ENCODE data around the gene HSF5.
A peak's percentile ranks its signal among the peaks of the same experiment; 100 is the strongest.

Gene HSF5, protein sequence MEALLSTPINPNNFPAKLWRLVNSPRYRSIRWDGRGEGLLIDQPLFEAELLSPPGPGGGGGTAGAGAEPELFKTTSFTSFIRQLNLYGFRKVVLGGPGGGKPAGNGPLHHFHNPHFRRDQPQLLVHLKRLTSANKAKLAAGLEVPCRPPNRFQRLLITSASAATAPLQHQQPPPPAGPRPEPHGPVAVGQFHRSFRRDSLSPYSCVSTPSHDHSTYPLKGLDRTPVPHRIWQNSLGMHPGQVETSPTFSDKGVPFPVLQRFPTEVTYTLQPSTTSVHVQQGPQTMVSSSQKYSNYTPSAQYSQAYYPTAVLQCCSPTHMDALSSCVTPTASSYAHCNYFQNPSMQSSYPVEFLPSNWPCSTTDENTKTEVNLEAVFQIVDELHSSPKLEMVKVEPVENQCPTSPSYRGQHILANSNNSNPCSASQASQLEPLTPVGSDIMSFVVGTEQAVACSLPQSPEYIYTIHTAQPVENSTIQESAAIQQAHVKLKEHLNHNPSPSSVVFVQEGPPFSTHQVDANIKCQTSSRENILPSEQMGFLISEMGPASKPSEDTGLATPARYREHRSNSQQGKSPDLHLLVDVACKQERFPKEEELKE

DNA sequence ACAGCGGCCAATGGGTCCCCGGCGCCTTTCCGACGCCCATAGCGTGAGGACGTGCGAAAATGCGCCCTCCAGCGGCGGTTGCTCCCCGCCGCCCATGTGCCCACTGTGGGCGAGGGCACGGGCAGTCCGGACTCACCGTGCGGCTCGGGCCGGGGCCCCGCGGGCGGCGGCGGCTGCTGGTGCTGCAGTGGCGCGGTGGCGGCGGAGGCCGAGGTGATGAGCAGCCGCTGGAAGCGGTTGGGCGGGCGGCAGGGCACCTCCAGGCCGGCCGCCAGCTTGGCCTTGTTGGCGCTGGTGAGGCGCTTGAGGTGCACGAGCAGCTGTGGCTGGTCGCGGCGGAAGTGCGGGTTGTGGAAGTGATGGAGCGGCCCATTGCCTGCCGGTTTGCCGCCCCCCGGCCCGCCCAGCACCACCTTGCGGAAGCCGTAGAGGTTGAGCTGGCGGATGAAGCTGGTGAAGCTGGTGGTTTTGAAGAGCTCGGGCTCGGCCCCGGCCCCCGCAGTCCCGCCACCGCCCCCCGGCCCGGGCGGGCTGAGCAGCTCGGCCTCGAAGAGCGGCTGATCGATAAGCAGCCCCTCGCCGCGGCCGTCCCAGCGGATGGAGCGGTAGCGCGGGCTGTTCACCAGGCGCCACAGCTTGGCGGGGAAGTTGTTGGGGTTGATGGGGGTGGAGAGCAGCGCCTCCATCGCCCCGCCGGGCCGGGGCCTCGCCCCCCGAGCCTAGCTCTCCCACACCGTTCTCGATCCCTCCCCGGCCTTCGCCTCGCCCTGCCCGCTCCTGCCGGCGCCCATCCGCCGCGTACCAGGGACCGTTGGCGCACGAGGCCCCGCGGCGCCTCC, at the start of gene HSF5:
TSS of gene HSF5 (minus strand) at position 820 of the 839 bp plus-strand sequence. CDS start at position 686, 134 bp downstream.
- peak; percentile 69 for DNase-seq

- DNase-seq: no peak
Observed at GRCh38 chr17:58537266-58537665, 49.1 kb upstream of the HSF5 start.

DNA sequence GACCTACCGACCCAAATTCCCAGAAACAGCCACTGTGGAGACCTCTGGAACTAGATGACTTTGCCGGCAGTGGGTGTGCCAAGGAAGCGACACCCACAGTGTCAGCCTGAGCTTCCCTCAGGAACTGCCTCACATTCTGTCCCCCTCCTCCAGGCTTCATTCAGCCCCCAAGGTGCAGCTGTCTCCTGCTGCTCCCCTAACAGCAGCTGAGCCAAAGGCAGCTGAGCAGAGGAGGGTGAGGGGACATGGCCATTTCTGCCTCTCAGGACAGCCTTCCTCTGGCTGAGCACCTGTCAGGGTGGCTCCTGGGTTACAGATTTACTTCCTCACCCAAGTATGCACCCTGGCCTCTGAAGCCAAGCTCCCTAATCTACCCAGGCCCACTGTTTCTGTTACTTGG, 48.3 kb upstream of the HSF5 start:
- DNase-seq: no peak

GRCh38 chr17:58535431-58535830, 47.2 kb upstream of the HSF5 start:
- no peak for DNase-seq

- DNase-seq: no peak
Observed at GRCh38 chr17:58534901-58535421, 46.8 kb upstream of the HSF5 start.

- no peak for DNase-seq
Observed at GRCh38 chr17:58534331-58534730, 46.1 kb upstream of the HSF5 start.

DNA sequence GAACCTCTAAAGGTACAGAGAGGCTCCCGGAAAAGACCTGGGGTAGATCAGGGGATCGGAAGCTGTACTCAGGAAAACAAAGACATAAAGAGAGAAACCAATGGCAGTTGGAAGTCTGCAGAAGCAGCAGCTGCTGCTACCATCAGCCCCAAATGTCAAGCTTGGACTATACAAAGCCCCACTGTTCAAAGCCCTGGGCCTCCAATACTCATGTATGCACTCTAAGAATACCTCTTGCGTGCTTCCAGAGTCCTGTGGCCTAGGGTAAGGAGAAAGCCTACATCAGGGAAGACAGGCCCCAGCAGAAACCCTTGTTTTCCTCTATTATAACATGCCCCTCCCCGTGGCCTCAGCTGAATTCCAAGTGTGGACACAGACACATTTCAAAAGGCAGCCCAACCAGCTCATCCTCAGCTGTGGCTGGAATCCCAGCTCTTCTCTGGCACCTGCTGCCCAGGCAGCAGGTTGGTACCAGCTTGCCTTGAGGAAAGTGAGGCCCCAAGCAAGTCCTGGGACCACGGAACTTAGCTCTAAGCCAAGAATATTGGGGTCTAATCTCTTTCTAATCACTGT, 45.5 kb upstream of the HSF5 start:
- DNase-seq: no peak

GRCh38 chr17:58532555-58532951, 44.3 kb upstream of the HSF5 start:
- no peak for DNase-seq

GRCh38 chr17:58531661-58532554, 43.7 kb upstream of the HSF5 start:
- peak; percentile 61 for DNase-seq

DNA sequence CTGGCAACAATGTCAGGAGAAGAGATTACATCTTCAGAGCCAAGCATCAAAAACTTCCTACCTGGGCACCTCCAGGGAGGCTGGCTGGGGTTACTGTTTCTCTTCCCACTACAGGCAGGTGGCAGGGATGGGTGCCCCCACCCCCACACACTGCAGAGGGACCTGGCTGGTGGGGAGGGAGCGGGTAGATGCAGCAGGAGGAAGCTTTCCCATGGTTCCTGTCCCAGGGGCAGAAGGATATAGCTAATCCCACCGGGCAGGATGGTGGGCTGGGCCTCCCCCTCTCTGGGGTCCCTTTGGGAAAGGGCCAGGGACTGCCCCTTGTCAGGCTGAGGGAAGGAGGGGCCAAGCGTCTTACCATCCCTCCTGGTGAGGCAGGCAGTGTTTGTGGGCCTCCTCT, 42.9 kb upstream of the HSF5 start:
- no peak for DNase-seq

DNA sequence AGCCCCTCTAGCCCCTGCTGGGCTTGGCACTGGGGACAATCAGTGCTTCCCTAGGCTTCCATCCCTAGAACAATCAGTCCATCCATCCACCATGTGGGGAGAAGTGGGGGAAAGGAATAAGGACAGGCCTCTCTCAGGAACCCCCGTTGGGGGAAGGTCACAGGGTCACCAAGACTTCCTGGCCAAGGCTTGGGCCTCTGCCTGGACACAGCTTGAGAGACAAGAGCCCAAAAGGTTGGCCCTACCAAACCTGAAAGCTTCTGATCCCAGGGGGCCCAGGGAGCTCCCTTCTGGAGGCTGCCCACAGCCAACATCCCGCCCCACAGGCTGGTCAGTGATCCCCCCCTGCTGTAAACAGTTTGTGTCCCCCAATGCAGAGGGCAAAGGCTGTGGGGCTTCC, 42.4 kb upstream of the HSF5 start:
- no peak for DNase-seq

DNA sequence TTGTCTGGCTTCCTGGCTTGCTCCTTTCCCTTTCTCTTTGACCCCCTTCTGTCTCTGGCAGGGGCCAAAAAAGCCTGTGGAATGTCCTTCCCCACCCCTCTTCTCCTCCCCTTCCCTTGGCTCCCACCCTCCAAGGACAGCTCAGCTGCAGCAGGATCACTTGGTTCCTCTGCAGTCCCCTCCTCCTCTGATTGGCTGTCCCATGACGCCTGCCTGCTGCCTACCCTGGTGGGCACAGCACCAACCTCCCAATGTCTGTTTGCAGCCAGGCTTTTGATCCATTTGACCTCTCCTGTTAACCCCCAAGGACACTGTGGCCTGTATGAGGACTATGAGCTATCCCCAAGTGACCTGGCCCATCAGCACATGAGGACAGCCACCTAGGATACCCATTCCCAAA, 41.1 kb upstream of the HSF5 start:
- DNase-seq: no peak

- DNase-seq: no peak
Observed at GRCh38 chr17:58528443-58528842, 40.2 kb upstream of the HSF5 start.

- no peak for DNase-seq
Observed at GRCh38 chr17:58527949-58528348, 39.7 kb upstream of the HSF5 start.

- no peak for DNase-seq
Observed at GRCh38 chr17:58527306-58527705, 39.1 kb upstream of the HSF5 start.

DNA sequence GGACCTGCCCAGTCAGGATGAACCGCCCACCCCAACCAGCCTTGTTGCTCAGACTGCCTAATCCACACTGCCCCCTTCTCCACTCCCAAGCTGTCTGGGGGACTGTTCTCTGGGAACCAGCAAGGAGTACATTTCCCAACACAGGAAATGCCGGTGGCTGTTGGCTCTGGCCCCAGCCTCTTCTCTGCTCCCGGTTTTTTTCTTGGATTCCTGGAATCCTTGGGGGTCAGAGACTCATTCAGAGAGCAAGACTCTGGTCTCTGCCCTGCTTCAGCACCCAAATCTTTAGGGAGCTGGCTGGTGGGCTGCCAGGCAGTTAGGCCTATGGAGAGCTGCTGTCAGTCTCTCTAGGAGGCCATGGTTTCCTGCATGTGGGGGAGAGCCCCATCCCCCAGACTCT, 37.0 kb upstream of the HSF5 start:
- no peak for DNase-seq

GRCh38 chr17:58521680-58522079, 33.5 kb upstream of the HSF5 start:
- DNase-seq: no peak

DNA sequence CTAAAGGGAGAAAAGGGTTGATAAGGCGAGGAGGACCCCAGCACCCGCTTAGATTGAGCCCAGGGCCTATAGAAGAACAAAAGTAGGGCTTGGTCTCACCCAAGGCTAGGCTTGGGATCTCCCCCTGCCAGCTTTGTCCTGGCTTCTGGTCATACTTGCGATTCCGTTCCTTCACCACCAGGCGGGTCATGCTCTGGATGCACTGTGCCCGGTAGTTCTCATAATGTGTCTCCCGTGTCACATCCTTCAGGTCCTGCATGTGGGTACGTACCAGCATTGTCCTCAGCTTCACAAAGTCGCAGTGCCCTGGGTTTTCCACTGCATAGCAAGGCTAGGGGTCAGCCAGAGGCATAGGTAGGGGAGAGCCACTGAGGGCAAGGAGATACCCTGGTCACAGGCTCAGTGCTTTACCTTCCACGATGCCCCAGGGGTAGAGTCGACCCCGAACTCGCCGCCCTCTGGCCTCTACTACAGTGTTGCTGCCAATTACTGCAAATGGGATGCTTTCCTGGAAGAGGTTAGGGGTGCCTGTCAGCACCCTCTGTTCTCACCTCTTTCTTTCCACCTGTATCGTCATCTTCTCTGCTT, 32.7 kb upstream of the HSF5 start:
- no peak for DNase-seq

- peak; percentile 98 for DNase-seq
Observed at GRCh38 chr17:58517928-58518609, 29.9 kb upstream of the HSF5 start.

DNA sequence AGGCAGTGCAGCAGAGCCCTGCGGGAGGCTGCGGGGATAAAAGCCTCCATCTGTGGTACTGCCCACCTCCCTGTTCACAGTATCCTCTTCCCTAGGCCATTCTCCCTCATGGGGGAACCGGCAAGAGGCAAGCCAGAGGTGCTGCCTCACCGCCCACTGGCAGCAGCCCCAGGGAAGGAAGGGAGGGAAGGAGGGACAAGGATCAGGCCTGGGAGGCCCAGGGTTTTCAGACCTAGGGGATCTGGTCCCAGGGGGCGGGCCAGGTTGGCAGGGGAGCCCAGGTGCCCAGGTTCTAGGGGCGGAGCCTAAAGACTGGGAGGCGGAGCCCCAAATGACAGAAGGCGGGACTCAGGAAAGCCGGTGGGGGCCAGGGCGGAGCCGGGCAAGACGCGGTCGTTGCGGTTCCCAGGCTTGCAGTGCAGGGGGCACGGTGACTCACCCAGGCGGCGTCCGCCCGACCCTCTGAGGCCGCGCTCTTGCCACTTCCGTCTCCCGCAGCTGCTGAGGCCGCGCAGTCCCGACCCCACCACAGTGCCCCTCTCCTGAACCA, 29.2 kb upstream of the HSF5 start:
- DNase-seq: no peak

All from stimulated activated CD4-positive, alpha-beta T cell treated with anti-CD3 and anti-CD28 coated beads, Interleukin-12 subunit alpha, Interleukin-12 subunit beta, amount 100 ng/mL, for 4 hours (primary cell).